D721Med (cell line): ENCODE data around the gene SPATS2.
"Not testable (repeated sequence)": the region's sequence is repeated elsewhere in the genome, so short reads cannot be mapped to it uniquely, and the experiment has no call there.

Experiments used
- DNase-seq: peaks from one replicate; pipeline ENCODE4 v3.0.0; 2011; ENCODE audit warnings: low spot score; ENCODE audit not compliant: insufficient read length
- FAIRE-seq: peaks from 2 replicates; lab custom pipeline; 2011; peaks lifted over from hg19 to GRCh38; lab: Jason Lieb, UNC
- TF ChIP-seq, protein P1 (sequence below): IDR thresholded peaks from 2 replicates; pipeline ENCODE4 v1.5.1; 2012; ENCODE audit warnings: mild to moderate bottlenecking, control low read depth; ENCODE audit not compliant: insufficient read depth; ENCODE audit errors: missing control alignments

Gene SPATS2

DNA sequence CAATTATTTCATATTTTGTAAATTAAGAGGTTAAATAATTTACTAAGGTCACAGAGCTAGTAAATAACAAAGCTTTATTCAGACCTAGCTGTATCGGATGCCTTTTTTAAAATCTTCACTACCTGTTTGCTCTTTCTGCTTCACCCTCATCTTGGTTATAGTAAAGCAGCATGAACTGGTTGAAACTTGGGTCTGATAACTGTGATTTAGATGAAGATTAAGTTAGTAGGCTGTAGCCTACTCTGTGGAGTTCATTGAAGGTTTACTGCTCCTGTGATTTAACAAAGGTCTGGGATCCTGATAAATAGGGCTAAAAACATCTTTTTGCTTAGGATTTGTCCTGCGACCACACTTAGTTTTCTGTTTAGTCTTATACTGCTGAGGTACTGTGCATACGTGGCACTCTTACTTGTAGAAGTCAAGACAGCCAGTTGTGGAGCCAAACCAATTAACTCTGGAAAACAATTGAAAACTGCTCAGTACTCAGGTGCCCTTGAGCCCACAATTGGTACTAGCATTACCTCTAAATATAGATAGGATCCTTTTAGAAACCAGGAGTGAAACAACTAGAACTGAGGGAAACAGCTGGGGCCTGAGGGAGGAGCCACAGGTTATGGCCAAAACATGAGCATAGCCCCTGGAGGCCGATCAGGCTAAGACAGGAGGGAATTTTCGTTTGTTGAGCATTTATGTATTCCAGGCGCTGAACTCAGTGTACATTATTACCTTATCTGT lies 2.3 kb downstream of the SPATS2 start:
- TF ChIP-seq, protein P1, sequence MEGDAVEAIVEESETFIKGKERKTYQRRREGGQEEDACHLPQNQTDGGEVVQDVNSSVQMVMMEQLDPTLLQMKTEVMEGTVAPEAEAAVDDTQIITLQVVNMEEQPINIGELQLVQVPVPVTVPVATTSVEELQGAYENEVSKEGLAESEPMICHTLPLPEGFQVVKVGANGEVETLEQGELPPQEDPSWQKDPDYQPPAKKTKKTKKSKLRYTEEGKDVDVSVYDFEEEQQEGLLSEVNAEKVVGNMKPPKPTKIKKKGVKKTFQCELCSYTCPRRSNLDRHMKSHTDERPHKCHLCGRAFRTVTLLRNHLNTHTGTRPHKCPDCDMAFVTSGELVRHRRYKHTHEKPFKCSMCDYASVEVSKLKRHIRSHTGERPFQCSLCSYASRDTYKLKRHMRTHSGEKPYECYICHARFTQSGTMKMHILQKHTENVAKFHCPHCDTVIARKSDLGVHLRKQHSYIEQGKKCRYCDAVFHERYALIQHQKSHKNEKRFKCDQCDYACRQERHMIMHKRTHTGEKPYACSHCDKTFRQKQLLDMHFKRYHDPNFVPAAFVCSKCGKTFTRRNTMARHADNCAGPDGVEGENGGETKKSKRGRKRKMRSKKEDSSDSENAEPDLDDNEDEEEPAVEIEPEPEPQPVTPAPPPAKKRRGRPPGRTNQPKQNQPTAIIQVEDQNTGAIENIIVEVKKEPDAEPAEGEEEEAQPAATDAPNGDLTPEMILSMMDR, result no peak
- FAIRE-seq (no peak), DNase-seq (no peak)

DNA sequence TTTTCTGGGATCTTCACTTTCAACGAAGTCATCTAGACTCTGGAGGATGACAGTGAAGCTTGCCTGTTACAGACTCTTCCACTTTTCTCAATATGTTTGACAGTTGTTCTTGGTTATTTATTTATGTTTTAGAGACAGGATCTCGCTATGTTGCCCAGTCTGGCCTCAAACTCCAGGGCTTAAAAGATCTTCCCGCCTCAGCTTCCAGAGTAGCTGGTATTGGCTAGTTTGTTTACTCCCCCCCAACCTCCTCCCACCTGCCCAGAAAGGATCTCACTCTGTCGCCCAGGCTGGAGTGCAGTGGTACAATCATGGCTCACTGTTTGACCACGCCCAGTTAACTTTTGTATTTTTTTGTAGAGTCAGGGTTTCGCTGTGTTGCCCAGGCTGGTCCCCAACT lies 3.3 kb downstream of the SPATS2 start:
- no peak for FAIRE-seq

DNA sequence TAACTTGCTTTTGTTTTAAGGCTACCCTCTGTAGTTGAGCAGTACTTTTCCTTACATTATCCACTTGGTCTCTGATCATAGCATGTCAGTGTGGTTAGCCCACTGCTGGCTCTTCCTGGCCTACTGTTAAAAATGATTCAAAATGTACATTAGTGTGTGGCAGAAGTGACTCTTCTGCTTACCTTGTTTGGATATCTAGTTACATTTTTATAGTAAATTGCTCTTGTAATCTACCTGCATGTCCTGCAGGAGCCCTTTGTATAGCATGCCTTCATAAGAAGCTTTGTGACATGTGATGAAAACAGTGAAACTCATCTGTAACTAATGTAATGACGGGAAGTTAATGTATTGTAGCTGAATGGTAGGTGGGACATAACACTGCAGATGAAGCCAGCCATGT lies 8.1 kb downstream of the SPATS2 start:
- no peak for DNase-seq
- FAIRE-seq, result no peak

More for the DNA sequence above, 3.3 kb downstream of the SPATS2 start:
- TF ChIP-seq, protein P1, result no peak
- DNase-seq, result no peak

DNA sequence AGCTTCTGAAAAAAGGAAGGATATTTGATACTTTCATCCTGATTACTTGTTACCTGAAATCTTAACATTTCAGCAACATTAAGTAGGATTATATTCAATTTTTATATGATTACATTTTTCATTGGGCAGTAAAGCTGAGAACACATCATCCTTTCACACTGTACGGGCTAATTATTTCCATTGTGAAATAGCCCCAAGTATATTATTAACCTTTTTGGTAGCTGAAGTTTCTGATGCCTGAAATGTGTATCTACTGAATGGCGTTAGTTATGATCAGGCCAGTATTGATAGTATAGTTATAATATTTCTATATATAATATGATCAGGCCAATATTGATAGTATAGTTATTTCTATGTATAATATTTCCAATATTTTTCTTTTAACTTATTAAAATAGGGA lies 10.1 kb downstream of the SPATS2 start:
- no peak for FAIRE-seq
- TF ChIP-seq, protein P1, result no peak
- DNase-seq, result no peak

More for the DNA sequence above, 8.1 kb downstream of the SPATS2 start:
- TF ChIP-seq, protein P1, result no peak

DNA sequence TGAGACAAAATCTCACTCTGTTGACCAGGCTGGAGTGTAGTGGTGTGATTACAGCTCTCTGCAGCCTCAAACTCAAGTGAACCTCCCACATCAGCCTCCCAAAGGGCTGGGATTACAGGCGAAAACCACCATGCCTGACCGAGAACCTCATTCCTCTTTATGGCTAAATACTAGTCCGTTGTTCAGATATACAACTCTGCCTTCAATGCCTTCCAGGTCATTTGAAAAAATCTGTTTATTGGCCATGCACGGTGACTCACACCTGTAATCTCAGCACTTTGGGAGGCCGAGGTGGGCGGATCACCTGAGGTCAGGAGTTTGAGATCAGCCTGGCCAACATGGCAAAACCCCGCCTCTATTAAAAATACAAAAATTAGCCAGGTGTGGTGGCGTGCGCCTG lies 12.9 kb downstream of the SPATS2 start:
- not testable (repeated sequence) for DNase-seq, FAIRE-seq

DNA sequence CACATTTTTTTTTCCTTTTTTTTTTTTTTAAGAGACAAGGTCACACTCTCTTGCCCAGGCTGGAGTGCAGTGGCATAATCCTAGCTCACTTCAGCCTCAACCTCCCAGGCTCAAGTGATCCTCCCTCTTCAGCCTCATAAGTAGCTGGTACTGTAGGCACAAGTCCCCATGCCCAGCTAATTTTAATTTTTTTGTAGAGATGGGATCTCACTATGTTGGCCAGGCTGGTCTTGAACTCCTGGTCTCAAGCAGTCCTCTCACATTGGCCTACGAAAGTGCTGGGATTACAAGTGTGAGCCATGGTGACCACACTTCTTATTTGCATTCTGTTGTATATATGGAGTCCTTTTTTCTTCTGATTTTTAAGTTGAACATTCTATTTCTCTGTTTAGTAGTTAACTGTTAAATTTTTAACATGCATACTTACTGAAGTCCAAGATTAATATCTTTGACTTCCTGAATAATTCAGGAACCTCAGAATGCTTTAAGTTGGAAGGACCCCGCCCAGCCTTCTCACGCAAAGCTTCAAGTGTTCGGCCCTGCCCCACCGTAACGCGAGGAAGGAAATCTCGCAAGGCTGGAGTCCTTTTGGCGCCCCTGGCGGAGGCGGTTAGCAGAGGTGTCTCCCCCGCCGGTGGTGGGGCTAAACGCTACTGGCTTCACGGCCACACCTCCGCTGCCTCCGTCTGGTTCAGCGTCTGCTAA lies 21.6 kb downstream of the SPATS2 start:
- DNase-seq (peak; percentile 33), FAIRE-seq (no peak)
- TF ChIP-seq, protein P1, result no peak

DNA sequence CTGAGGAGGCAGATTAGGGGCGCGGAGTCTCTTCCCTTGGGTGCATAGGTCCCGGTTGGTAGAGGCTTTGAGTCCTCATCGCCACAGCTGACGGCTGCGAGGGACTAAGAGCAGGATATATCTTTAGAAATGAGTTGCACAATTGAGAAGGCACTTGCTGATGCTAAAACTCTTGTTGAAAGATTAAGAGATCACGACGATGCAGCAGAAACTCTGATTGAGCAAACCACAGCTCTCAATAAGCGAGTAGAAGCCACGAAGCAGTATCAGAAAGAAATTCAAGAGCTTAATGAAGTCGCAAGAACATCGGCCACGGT lies 22.1 kb downstream of the SPATS2 start:
- no peak for FAIRE-seq
- TF ChIP-seq, protein P1, result no peak

More for the DNA sequence above, 22.1 kb downstream of the SPATS2 start:
- DNase-seq, result no peak
